Esophagus muscularis mucosa (tissue), 3 donors: ENCODE data around the gene CYP1B1.

Experiments
- CTCF ChIP-seq, 3 experiments: fragments of 200-600 bp in 2 of 3; fragments of 450-650 bp in 1 of 3; sonication (generic) in 2 of 3; IDR thresholded peaks; one replicate each; pipeline ENCODE4 v1.5.1; 2017 to 2019; ENCODE audit warnings: antibody characterized with exemption in 3 of 3, mild to moderate bottlenecking in 2 of 3, moderate library complexity in 1 of 3
- POLR2A ChIP-seq: fragments of 450-650 bp; IDR thresholded peaks from one replicate; pipeline ENCODE4 v1.6.1; 2017; ENCODE audit warnings: antibody characterized with exemption, moderate library complexity, mild to moderate bottlenecking, low read depth

DNA sequence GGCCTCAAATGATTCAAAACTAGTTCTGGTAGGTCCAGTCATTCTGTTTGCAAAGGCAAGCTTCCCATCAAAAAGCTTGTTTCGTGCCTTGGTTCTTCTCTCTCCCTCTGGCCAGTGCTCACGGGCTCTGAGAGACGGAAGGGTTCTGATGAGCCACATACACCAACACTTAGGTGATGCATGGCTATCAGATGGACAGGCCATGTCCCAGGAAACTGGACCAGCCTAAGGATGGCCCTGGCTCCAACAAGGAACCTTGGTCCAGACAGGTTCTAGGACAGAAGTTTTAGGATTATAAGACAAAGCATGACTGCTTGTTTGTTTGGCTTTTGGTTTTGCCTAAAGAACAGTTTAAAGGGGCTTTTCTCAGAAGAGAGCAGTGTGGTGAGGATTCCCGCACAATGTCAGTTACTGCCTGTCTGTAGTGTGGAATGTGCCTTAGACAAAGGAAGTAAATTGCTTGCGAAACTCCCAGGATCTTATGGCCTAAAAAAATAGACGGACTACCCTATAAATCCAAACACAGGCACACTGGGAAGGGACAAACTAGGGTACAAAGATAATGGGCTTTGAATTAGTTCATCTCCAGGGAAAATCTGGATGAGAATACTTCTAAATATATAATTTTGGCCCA, 10.3 kb downstream of the CYP1B1 start:
- no peak for TF ChIP-seq CTCF (IDR thresholded peaks at IDR 0.05)
- no peak for TF ChIP-seq POLR2A
